ENCODE measurements around the gene ATP6V1C2. TPM values are rescaled to one million over a fixed set of nuclear protein-coding genes. Genes with fewer than 3 reads are reported as not detected.

The ATP6V1C2 gene
- total and polyA plus RNA-seq, 8 donors: 0.10 to 4.0 (median 2.6) TPM

DNA sequence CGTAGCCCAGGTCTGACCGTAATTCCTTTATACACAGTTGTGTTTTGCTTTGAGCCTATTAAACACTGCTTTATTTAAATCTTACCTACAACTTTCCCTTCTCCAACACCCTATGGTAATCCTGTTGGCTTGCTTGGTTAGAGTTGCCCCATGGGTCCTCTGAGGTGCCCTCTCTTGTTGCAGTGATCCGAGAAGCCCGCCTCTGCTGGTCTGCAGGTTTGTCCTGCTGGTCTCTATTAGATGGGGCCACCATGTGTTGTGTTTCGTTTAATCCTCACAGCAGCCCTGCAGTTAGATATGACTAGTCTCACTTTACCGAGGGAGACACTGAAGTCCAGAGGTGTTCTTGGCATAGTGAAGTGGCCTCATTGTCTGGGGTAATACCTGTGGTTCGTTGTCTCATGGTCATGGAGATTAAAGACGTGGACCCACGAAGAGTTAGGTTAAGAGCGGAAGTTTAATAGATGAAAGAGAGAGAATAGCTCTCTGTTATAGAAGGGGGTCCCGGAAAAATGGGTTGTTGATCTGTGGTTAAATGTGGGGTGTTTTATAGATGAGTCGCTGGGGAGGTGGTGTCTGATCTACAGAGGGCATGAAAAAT is 98.4 kb downstream of the ATP6V1C2 start:
- H3K4me3 ChIP-seq: no peak overlapping the region
- TF ChIP-seq, protein P1, sequence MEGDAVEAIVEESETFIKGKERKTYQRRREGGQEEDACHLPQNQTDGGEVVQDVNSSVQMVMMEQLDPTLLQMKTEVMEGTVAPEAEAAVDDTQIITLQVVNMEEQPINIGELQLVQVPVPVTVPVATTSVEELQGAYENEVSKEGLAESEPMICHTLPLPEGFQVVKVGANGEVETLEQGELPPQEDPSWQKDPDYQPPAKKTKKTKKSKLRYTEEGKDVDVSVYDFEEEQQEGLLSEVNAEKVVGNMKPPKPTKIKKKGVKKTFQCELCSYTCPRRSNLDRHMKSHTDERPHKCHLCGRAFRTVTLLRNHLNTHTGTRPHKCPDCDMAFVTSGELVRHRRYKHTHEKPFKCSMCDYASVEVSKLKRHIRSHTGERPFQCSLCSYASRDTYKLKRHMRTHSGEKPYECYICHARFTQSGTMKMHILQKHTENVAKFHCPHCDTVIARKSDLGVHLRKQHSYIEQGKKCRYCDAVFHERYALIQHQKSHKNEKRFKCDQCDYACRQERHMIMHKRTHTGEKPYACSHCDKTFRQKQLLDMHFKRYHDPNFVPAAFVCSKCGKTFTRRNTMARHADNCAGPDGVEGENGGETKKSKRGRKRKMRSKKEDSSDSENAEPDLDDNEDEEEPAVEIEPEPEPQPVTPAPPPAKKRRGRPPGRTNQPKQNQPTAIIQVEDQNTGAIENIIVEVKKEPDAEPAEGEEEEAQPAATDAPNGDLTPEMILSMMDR (IDR thresholded peaks at IDR 0.05): no peak
- DNase-seq (no peak), ATAC-seq (no peak)
- no peaks in the 10 kb centered on the region for H3K36me3 ChIP-seq
- intact Hi-C loops (cut with DNase I): no loop called here
- peaks cover 0 to 16% of the 10 kb centered on the region in 2 donors for H3K27me3 ChIP-seq
- no peaks in the 10 kb centered on the region for H3K9me3 ChIP-seq
- peaks cover 0 to 12% of the 10 kb centered on the region in 2 donors for H3K4me1 ChIP-seq
- no peak overlapping the region for H3K27ac ChIP-seq

DNA sequence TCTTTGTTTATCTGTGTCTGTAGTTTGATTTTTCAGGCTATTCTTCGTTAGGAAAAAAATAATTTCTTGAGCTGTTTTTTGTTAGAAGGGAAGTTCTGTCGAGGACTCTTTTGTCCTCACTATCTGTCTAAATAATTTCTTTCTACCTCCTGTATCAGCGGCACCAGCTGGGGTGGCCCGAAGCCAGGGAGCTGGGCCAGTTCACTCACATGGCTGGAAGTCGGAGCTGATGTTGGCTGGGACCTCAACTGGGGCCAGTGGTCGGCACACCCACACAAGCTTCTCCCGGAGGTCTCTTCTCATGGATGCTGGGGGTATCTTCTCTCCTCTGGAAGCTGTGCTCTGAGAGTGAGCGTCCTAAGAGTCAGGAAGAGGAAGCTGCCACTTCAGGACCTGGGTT is 99.1 kb downstream of the ATP6V1C2 start:
- ATAC-seq (no peak), DNase-seq (peak in 1 of 4 donors; percentile 26)
- Histone ChIP-seq H3K4me3 (no peak overlapping the region), H3K27ac (no peak overlapping the region), H3K36me3 (no peaks in the 10 kb centered on the region), H3K27me3 (peaks cover 0 to 16% of the 10 kb centered on the region in 2 donors), H3K9me3 (no peaks in the 10 kb centered on the region), H3K4me1 (peaks cover 0 to 12% of the 10 kb centered on the region in 2 donors)
- TF ChIP-seq, protein P1 (IDR thresholded peaks at IDR 0.05): no peak
- intact Hi-C loops (cut with DNase I): no loop called here

DNA sequence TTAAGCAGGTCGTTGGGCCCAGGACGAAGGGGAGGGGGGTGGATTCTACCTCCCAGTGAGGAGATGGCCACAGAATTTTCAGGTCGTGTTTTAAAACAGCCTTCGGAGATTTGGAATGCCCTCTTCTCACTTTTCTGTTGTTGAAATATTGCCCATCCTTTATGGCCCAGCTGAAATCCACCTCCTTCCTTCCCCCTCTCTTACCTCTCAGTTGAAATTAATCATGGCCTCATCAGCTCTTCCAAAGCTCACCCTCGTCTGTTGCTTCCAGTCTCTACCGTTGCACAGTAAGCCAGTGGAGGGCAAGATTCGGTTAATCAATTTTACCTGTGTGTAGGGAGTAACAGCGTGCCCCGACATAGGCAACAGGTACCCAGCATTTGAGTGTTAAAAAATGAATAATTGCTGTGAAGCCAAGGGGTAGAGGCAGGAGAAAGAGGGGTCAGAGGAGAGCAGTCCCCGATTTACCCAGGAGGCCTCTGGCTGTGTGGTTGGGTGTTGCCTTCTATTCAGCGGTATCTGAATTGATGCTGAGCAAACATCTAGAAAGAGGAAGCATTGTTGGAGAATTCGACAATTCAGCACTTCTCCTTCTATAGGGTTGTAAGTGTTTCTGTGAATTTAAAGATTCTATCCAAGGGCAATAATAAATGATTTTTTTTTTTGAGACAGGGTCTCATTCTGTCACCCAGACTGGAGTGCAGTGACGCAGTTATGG is 99.7 kb downstream of the ATP6V1C2 start:
- TF ChIP-seq, protein P1 (IDR thresholded peaks at IDR 0.05): no peak
- H3K9me3 ChIP-seq: no peaks in the 10 kb centered on the region
- ATAC-seq: peak; percentile 61
- no peaks in the 10 kb centered on the region for H3K36me3 ChIP-seq
- H3K4me3 ChIP-seq: no peak overlapping the region
- no peak overlapping the region for H3K27ac ChIP-seq
- peaks cover 0 to 18% of the 10 kb centered on the region in 2 donors for H3K27me3 ChIP-seq
- H3K4me1 ChIP-seq: peaks cover 0 to 12% of the 10 kb centered on the region in 2 donors
- DNase-seq: no peak
- intact Hi-C loops (cut with DNase I): no loop called here

DNA sequence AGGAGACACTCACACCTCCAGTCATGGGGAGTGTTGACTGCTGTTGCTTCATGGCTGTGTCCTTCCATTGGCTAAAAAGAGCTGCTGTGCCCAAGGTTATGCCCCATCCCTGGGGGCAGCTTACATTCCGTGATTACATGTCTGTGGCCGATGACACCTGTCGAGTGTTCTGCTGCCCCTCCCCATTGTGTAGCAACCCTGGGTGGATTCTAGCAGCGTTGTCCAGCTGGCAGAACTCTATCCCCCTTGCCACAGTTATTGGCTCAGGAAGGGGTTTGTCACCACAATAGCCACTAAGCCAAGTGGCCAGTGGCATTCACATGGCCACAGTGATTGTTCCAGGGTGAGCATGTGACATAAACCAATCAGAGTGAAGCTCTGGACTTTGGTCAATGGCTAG is 102.8 kb downstream of the ATP6V1C2 start:
- ATAC-seq (no peak), DNase-seq (no peak)
- Histone ChIP-seq H3K27ac (no peak overlapping the region), H3K4me1 (peaks cover 0 to 12% of the 10 kb centered on the region in 2 donors), H3K4me3 (no peak overlapping the region), H3K9me3 (no peaks in the 10 kb centered on the region), H3K27me3 (peaks cover 0 to 48% of the 10 kb centered on the region in 2 donors), H3K36me3 (no peaks in the 10 kb centered on the region)
- TF ChIP-seq, protein P1 (IDR thresholded peaks at IDR 0.05): no peak
- intact Hi-C loops (cut with DNase I): no loop called here

DNA sequence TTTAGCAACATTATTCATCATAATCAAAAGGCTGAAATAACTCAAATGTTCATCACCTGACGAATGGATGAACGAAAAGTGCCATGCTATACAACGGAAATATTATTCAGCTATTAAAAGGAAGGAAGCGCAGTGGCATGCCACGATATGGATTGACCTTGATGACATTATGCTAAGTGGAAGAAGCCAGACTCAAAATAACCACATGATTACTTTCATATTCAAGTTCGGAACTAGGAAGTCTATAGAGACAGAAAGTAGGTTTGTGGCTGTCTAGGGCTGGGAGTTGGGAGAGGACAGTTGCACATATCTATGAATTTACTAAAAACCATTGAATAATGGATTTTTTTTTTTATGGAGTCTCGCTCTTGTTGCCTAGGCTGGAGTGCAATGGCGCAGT is 104.6 kb downstream of the ATP6V1C2 start:
- intact Hi-C loops (cut with DNase I): no loop called here
- DNase-seq (no peak), ATAC-seq (no peak)
- Histone ChIP-seq H3K4me3 (no peak overlapping the region), H3K27ac (no peak overlapping the region), H3K27me3 (peaks cover 4 to 60% of the 10 kb centered on the region in 2 donors), H3K4me1 (peaks cover 0 to 7% of the 10 kb centered on the region in 2 donors), H3K36me3 (no peaks in the 10 kb centered on the region), H3K9me3 (no peaks in the 10 kb centered on the region)
- TF ChIP-seq, protein P1 (IDR thresholded peaks at IDR 0.05): no peak
